Endothelial cell of umbilical vein (primary cell): ENCODE results near the gene C19orf25. TPM values are rescaled to one million over a fixed set of nuclear protein-coding genes. Genes with fewer than 3 reads are reported as not detected.

Source experiments
- BruUV-seq: library from RNA; stranded (reverse); fragments of 400-500 nt; replicated peaks from 2 replicates; lab custom pipeline; 2021; lab: Mats Ljungman, UMichigan
- CTCF ChIA-PET: fragments of 300-600, 350-600 bp; sonication (Branson Sonifier 250); formaldehyde crosslinking; loops from one replicate; lab custom pipeline; 2021; ENCODE audit warnings: antibody characterized with exemption, inconsistent platforms; lab: Charles Lee
- POLR2A ChIA-PET: fragments of 300-600, 350-600 bp; sonication (Branson Sonifier 250); formaldehyde crosslinking; loops from one replicate; lab custom pipeline; 2021; ENCODE audit warnings: antibody characterized with exemption, inconsistent platforms; lab: Charles Lee
- DNase-seq: peaks from one replicate; pipeline ENCODE4 v3.0.0-alpha.2; 2011; ENCODE audit warnings: low read depth, low spot score
- FAIRE-seq: peaks from 2 replicates; lab custom pipeline; 2011; peaks lifted over from hg19 to GRCh38; lab: Jason Lieb, UNC
- H2AFZ ChIP-seq: 2 replicates; pipeline ENCODE4 v1.6.0; 2012; ENCODE audit warnings: low read depth, low read length, control low read depth, inconsistent platforms
- H3K27ac ChIP-seq: 2 replicates; pipeline ENCODE4 v1.5.1; 2011; ENCODE audit warnings: low read depth, mild to moderate bottlenecking, control low read depth, low read length, moderate library complexity; ENCODE audit not compliant: insufficient read depth
- H3K27me3 ChIP-seq, 2 experiments: 2 replicates each; pipeline versions ENCODE4 v1.6.0 to v1.6.1; 2011; ENCODE audit warnings: low read length in 2 of 2, mixed read lengths in 1 of 2; ENCODE audit not compliant: control insufficient read depth in 2 of 2, insufficient read depth in 2 of 2
- H3K36me3 ChIP-seq, 2 experiments: 2 replicates in 1 of 2; 3 replicates in 1 of 2; pipeline ENCODE4 v1.5.1; 2011; ENCODE audit warnings: low read length in 2 of 2, mild to moderate bottlenecking in 1 of 2, moderate library complexity in 1 of 2; ENCODE audit not compliant: control insufficient read depth in 2 of 2, insufficient read depth in 2 of 2; ENCODE audit errors: extremely low read depth in 1 of 2
- H3K4me1 ChIP-seq: 3 replicates; pipeline ENCODE4 v1.5.1; 2011; ENCODE audit warnings: mild to moderate bottlenecking, low read length; ENCODE audit not compliant: control insufficient read depth, insufficient read depth; ENCODE audit errors: extremely low read depth
- H3K4me2 ChIP-seq: 2 replicates; pipeline ENCODE4 v1.6.1; 2011; ENCODE audit warnings: low read length, control low read depth, mixed read lengths; ENCODE audit not compliant: insufficient read depth
- H3K4me3 ChIP-seq, 3 experiments: fragments of 200-600 bp in 1 of 3; sonication (generic), shearing (Covaris generic) in 1 of 3; replicated peaks in 1 of 3; 2 replicates each; pipeline ENCODE4 v1.5.1; 2011 to 2016; ENCODE audit warnings: control low read depth in 3 of 3, low read length in 3 of 3, mild to moderate bottlenecking in 2 of 3, inconsistent platforms in 1 of 3, low read depth in 1 of 3, moderate library complexity in 1 of 3; ENCODE audit not compliant: insufficient read depth in 1 of 3
- H3K79me2 ChIP-seq: 2 replicates; pipeline ENCODE4 v1.6.0; 2012; ENCODE audit warnings: low read length, inconsistent platforms; ENCODE audit not compliant: control insufficient read depth, insufficient read depth
- H3K9ac ChIP-seq: replicated peaks from 2 replicates; pipeline ENCODE3; 2011; ENCODE audit warnings: low read length, control low read depth; ENCODE audit not compliant: insufficient read depth; ENCODE audit errors: extremely low read depth
- H3K9me1 ChIP-seq: replicated peaks from 3 replicates; pipeline ENCODE4 v1.6.0; 2011; ENCODE audit warnings: mild to moderate bottlenecking, low read length; ENCODE audit not compliant: control insufficient read depth, insufficient read depth; ENCODE audit errors: extremely low read depth
- H3K9me3 ChIP-seq: replicated peaks from 2 replicates; pipeline ENCODE4 v1.5.1; 2012; ENCODE audit warnings: low read length, inconsistent platforms; ENCODE audit not compliant: control insufficient read depth, insufficient read depth
- H4K20me1 ChIP-seq: replicated peaks from 2 replicates; pipeline ENCODE3; 2011; ENCODE audit warnings: mild to moderate bottlenecking, low read length; ENCODE audit not compliant: control insufficient read depth, insufficient read depth; ENCODE audit errors: extremely low read depth
- CTCF ChIP-seq, 2 donors: IDR thresholded peaks; 1 replicate in 1 of 2; 2 replicates in 1 of 2; pipeline ENCODE4 v1.5.1; 2011; ENCODE audit warnings: low read length in 2 of 2, mild to moderate bottlenecking in 2 of 2, moderate library complexity in 2 of 2, control low read depth in 1 of 2, inconsistent platforms in 1 of 2, low read depth in 1 of 2; ENCODE audit not compliant: insufficient read depth in 1 of 2; ENCODE audit errors: extremely low read depth in 1 of 2
- FOS ChIP-seq: IDR thresholded peaks from 2 replicates; pipeline ENCODE4 v1.6.1; 2011; ENCODE audit warnings: mild to moderate bottlenecking, low read length, moderate library complexity, borderline replicate concordance; ENCODE audit not compliant: insufficient read depth
- GATA2 ChIP-seq: IDR thresholded peaks from 2 replicates; pipeline ENCODE4 v1.7.0; 2011; ENCODE audit warnings: low read depth, mild to moderate bottlenecking, moderate library complexity, mixed read lengths, low read length; ENCODE audit not compliant: insufficient read length, insufficient read depth
- MYC ChIP-seq: IDR thresholded peaks from one replicate; pipeline ENCODE4 v1.6.1; 2011; ENCODE audit warnings: mild to moderate bottlenecking, low read depth, low read length
- dilution Hi-C: fragments of 300-500 bp; cut with MboI; formaldehyde crosslinking; loops from one replicate; pipeline ENCODE4 v1.15.0; 2019; ENCODE audit warnings: low sequenced_read_pairs; ENCODE audit not compliant: extremely low pct_ligation_motif_present
- intact Hi-C: fragments of 100-400 bp; cut with micrococcal nuclease; formaldehyde crosslinking; loops from one replicate; pipeline ENCODE4 v1.10.0; 2022
- polyA plus RNA-seq, 4 experiments: library from polyadenylated mRNA; depleted of rRNA in 3 of 4; stranded (reverse) in 3 of 4; unstranded in 1 of 4; fragments of >200 nt; gene quantifications; 2 replicates each; pipeline versions ENCODE4 v1.2.1 to v1.2.3, GENCODE V29; 2011 to 2012; ENCODE audit warnings: missing spikeins in 1 of 4
- total RNA-seq: library from RNA; stranded (reverse); gene quantifications from 2 replicates; pipeline ENCODE4 v1.2.3, GENCODE V29; 2021

C19orf25 gene
- total and polyA plus RNA-seq, 2 donors (not counting 3 experiments of a cell fraction or from before 2014, with no cell fraction given) = 28.0 to 34.6 TPM

GRCh38 chr19:1474765-1475351 lies 4.2 kb downstream of the C19orf25 start:
- Histone ChIP-seq H3K4me3 (no peak overlapping the region), H3K27me3 (peaks cover 21 to 36% of the 10 kb centered on the region in 2 experiments), H3K9me3 (no peaks in the 10 kb centered on the region), H3K36me3 (peaks cover 0 to 3% of the 10 kb centered on the region in 2 experiments), H3K4me1 (peaks cover 7% of the 10 kb centered on the region), H4K20me1 (no peaks in the 10 kb centered on the region), H3K27ac (no peak overlapping the region), H2AFZ (no peak overlapping the region), H3K79me2 (peaks cover 5% of the 10 kb centered on the region), H3K9ac (no peak overlapping the region), H3K9me1 (no peaks in the 10 kb centered on the region), H3K4me2 (no peak overlapping the region)
- ChIA-PET CTCF (interaction anchor here (1.5 to 2.4 kb wide), 2 partner anchors 9 to 30 kb away, joined by 5 to 12 read pairs; no protein-coding TSS in a partner anchor), POLR2A (no interaction called here)
- no peak for FAIRE-seq
- dilution Hi-C loops (no loop called here), intact Hi-C loops (no loop called here)
- TF ChIP-seq MYC = no peak
- no peak for TF ChIP-seq FOS
- no peak for TF ChIP-seq GATA2
- no peak for TF ChIP-seq CTCF (IDR thresholded peaks at IDR 0.05; ENCODE audit: extremely low read depth in 1 of 2, insufficient read depth in 1 of 2, low read depth in 1 of 2, low read length in 2 of 2)
- no peak for DNase-seq
- no TSS peak for BruUV-seq
